GM23338 (cell line): ENCODE data around the gene IFITM5. TPM values are rescaled to one million over a fixed set of nuclear protein-coding genes. Genes with fewer than 3 reads are reported as not detected.

ENCODE experiments used
- ATAC-seq: fragments of 200-7000 bp; cut with Tn5 transposase; 3 replicates; pipeline ENCODE4 v1.9.1; 2020
- DNase-seq: peaks from one replicate; pipeline ENCODE4 v3.0.0-alpha.2; 2015; ENCODE audit warnings: low spot score
- H2AFZ ChIP-seq: fragments of 200-600 bp; sonication (generic); 2 replicates; pipeline ENCODE4 v1.8.0; 2016; ENCODE audit warnings: antibody characterized with exemption, mild to moderate bottlenecking, moderate library complexity
- H3F3A ChIP-seq: fragments of 200-600 bp; sonication (generic); replicated peaks from 2 replicates; pipeline ENCODE4 v1.8.0; 2017; ENCODE audit warnings: antibody characterized with exemption, mixed run types, low read depth
- H3K27ac ChIP-seq: fragments of 200-600 bp; sonication (generic); 2 replicates; pipeline ENCODE4 v1.6.1; 2016; ENCODE audit warnings: low read depth
- H3K27me3 ChIP-seq: fragments of 200-600 bp; sonication (generic); 2 replicates; pipeline ENCODE4 v1.8.0; 2016; ENCODE audit warnings: mild to moderate bottlenecking, mixed run types, moderate library complexity; ENCODE audit not compliant: insufficient read depth
- H3K36me3 ChIP-seq: fragments of 200-600 bp; sonication (generic); 2 replicates; pipeline ENCODE4 v1.8.0; 2016; ENCODE audit warnings: mild to moderate bottlenecking; ENCODE audit not compliant: insufficient read depth
- H3K4me1 ChIP-seq: fragments of 200-600 bp; sonication (generic); 2 replicates; pipeline ENCODE4 v1.8.0; 2016; ENCODE audit warnings: mild to moderate bottlenecking, moderate library complexity; ENCODE audit not compliant: insufficient read depth
- H3K4me2 ChIP-seq: fragments of 200-600 bp; sonication (generic); 2 replicates; pipeline ENCODE4 v1.7.1; 2017; ENCODE audit warnings: mixed run types
- H3K4me3 ChIP-seq: fragments of 200-600 bp; sonication (generic); 2 replicates; pipeline ENCODE4 v1.6.1; 2016; ENCODE audit warnings: mixed run types
- H3K79me2 ChIP-seq: fragments of 200-600 bp; sonication (generic); replicated peaks from 2 replicates; pipeline ENCODE4 v1.8.0; 2017; ENCODE audit warnings: mild to moderate bottlenecking; ENCODE audit not compliant: insufficient read depth
- H3K9me2 ChIP-seq: fragments of 200-600 bp; sonication (generic); 2 replicates; pipeline ENCODE4 v1.8.0; 2017; ENCODE audit not compliant: insufficient read depth
- H4K20me1 ChIP-seq: fragments of 200-600 bp; sonication (generic); replicated peaks from 2 replicates; pipeline ENCODE4 v1.8.0; 2017; ENCODE audit warnings: mild to moderate bottlenecking; ENCODE audit not compliant: insufficient read depth
- H3K27ac Mint-ChIP-seq: 2 replicates; pipeline ENCODE4 v1.8.0; 2020; ENCODE audit warnings: inconsistent platforms, mild to moderate bottlenecking, moderate library complexity, mixed read lengths
- H3K27me3 Mint-ChIP-seq: 3 replicates; pipeline ENCODE4 v1.8.0; 2022; ENCODE audit warnings: low read depth, mild to moderate bottlenecking, moderate library complexity, mixed read lengths, inconsistent platforms; ENCODE audit not compliant: insufficient read depth, poor library complexity
- H3K36me3 Mint-ChIP-seq: 3 replicates; pipeline ENCODE4 v1.8.0; 2021; ENCODE audit warnings: low read depth, mild to moderate bottlenecking, inconsistent platforms, moderate library complexity, mixed read lengths
- H3K4me1 Mint-ChIP-seq: 3 replicates; pipeline ENCODE4 v1.8.0; 2020; ENCODE audit warnings: mild to moderate bottlenecking, inconsistent platforms, mixed read lengths
- H3K4me3 Mint-ChIP-seq: 3 replicates; pipeline ENCODE4 v1.8.0; 2021; ENCODE audit warnings: moderate library complexity, mild to moderate bottlenecking, inconsistent platforms, mixed read lengths
- H3K9me3 Mint-ChIP-seq: 3 replicates; pipeline ENCODE4 v1.8.0; 2020; ENCODE audit warnings: moderate library complexity, mild to moderate bottlenecking, inconsistent platforms, mixed read lengths
- CREB1 ChIP-seq: fragments of 250-450 bp; sonication (Bioruptor Pico); IDR thresholded peaks from 2 replicates; pipeline ENCODE4 v1.5.0; 2020; ENCODE audit warnings: low read depth, mild to moderate bottlenecking, moderate library complexity
- EZH2 ChIP-seq: fragments of 200-600 bp; sonication (generic); IDR thresholded peaks from one replicate; pipeline ENCODE4 v1.8.0; 2017; ENCODE audit warnings: antibody characterized with exemption, mild to moderate bottlenecking, low read depth; ENCODE audit not compliant: unreplicated experiment
- EZH2phosphoT487 ChIP-seq: fragments of 200-600 bp; sonication (generic); IDR thresholded peaks from one replicate; pipeline ENCODE4 v1.8.1; 2018; ENCODE audit warnings: antibody characterized with exemption; ENCODE audit not compliant: unreplicated experiment
- JUNB ChIP-seq: IDR thresholded peaks from one replicate; pipeline ENCODE4 v1.6.1; 2016; ENCODE audit warnings: antibody characterized with exemption; ENCODE audit not compliant: unreplicated experiment
- NANOG ChIP-seq: IDR thresholded peaks from 2 replicates; pipeline ENCODE4 v1.6.1; 2016; ENCODE audit warnings: antibody characterized with exemption, borderline replicate concordance
- POLR2AphosphoS5 ChIP-seq: IDR thresholded peaks from 2 replicates; pipeline ENCODE4 v1.6.1; 2016; ENCODE audit warnings: antibody characterized with exemption, low read depth
- ZNF114 ChIP-seq: fragments of 250-450 bp; sonication (Bioruptor Pico); IDR thresholded peaks from 2 replicates; pipeline ENCODE4 v1.5.0; 2020; ENCODE audit warnings: mild to moderate bottlenecking, moderate library complexity
- ZNF331 ChIP-seq: fragments of 250-450 bp; sonication (Bioruptor Pico); IDR thresholded peaks from 2 replicates; pipeline ENCODE4 v1.5.0; 2020; ENCODE audit warnings: low read depth, mild to moderate bottlenecking, moderate library complexity
- polyA plus RNA-seq: library from polyadenylated mRNA; unstranded; fragments of >200 nt; fragmentation: Nextera tagmentation; extraction: Ambion mirVana; gene quantifications from 2 replicates; pipeline ENCODE4 v1.2.1, GENCODE V29; 2016
- total RNA-seq: library from RNA; depleted of rRNA; stranded (reverse); fragments of >200 nt; shearing (Covaris generic); gene quantifications from 2 replicates; pipeline ENCODE4 v1.2.3, GENCODE V29; 2014
- TF ChIP-seq, protein P1 (sequence below): IDR thresholded peaks from one replicate; pipeline ENCODE4 v1.6.1; 2018; ENCODE audit warnings: antibody characterized with exemption; ENCODE audit not compliant: unreplicated experiment
- TF ChIP-seq, protein P2 (sequence below), 2 experiments: fragments of 200-600 bp in 1 of 2; sonication (generic) in 1 of 2; conservative IDR thresholded peaks; 2 replicates each; pipeline versions ENCODE4 v1.5.1 to v1.6.1; 2016 to 2017; ENCODE audit warnings: antibody characterized with exemption in 2 of 2, low read depth in 2 of 2, mild to moderate bottlenecking in 2 of 2, moderate library complexity in 1 of 2
- TF ChIP-seq, protein P3 (sequence below): IDR thresholded peaks from 2 replicates; pipeline ENCODE4 v1.6.1; 2016; ENCODE audit warnings: antibody characterized with exemption

The IFITM5 gene
- total and polyA plus RNA-seq, 2 experiments from 2014 or later = not detected

DNA sequence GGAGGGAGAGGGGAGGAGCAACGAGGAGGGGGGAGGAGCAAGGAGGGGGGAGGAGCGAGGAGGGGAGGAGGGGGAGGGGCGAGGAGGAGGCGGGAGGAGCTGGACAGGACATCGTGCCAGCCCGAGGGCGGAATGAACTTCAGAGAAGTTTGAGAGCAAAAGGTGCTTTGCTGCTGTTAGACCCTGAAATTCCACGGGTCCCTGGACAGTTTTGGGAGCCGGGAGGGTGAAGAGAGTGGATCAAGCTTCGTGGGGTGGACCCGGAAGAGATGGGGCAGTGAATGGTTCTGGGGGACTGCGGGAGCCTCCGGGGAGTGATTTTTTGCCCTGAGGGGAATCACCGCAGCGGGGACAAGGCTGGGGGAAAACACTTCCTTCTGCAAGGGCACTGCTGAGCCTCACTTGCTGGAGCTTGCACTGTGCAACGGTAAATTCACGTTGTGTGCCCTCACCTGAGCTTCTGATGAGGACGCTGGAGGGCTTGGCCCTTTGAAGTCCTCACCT lies 31.8 kb downstream of the IFITM5 start:
- no peak overlapping the region for H3K4me3 ChIP-seq
- no peak overlapping the region for H3K4me2 ChIP-seq
- TF ChIP-seq, protein P1, sequence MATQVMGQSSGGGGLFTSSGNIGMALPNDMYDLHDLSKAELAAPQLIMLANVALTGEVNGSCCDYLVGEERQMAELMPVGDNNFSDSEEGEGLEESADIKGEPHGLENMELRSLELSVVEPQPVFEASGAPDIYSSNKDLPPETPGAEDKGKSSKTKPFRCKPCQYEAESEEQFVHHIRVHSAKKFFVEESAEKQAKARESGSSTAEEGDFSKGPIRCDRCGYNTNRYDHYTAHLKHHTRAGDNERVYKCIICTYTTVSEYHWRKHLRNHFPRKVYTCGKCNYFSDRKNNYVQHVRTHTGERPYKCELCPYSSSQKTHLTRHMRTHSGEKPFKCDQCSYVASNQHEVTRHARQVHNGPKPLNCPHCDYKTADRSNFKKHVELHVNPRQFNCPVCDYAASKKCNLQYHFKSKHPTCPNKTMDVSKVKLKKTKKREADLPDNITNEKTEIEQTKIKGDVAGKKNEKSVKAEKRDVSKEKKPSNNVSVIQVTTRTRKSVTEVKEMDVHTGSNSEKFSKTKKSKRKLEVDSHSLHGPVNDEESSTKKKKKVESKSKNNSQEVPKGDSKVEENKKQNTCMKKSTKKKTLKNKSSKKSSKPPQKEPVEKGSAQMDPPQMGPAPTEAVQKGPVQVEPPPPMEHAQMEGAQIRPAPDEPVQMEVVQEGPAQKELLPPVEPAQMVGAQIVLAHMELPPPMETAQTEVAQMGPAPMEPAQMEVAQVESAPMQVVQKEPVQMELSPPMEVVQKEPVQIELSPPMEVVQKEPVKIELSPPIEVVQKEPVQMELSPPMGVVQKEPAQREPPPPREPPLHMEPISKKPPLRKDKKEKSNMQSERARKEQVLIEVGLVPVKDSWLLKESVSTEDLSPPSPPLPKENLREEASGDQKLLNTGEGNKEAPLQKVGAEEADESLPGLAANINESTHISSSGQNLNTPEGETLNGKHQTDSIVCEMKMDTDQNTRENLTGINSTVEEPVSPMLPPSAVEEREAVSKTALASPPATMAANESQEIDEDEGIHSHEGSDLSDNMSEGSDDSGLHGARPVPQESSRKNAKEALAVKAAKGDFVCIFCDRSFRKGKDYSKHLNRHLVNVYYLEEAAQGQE = no peak
- TF ChIP-seq CREB1 (CRISPR knock-in tag) (no peak), ZNF331 (CRISPR knock-in tag) (no peak), EZH2 (no peak), NANOG (no peak)
- Mint-ChIP-seq H3K36me3 (peaks cover 14% of the 10 kb centered on the region; the same call in 2 of the 3 replicates), H3K4me1 (peaks cover 16% of the 10 kb centered on the region), H3K27me3 (peaks cover 10% of the 10 kb centered on the region), H3K4me3 (no peak overlapping the region), H3K27ac (no peak overlapping the region), H3K9me3 (peaks cover 28% of the 10 kb centered on the region)
- peaks cover 14% of the 10 kb centered on the region; the same call in 1 of the 2 replicates for H3K4me1 ChIP-seq
- H3K79me2 ChIP-seq = no peaks in the 10 kb centered on the region
- H3K36me3 ChIP-seq = 0 out of 2 replicates have a peak, but pooled peaks cover 5% of the 10 kb centered on the region
- no peaks in the 10 kb centered on the region for H4K20me1 ChIP-seq
- peak overlapping the region; percentile 76 for H2AFZ ChIP-seq
- 0 out of 2 replicates have a peak, but pooled peaks cover 10% of the 10 kb centered on the region for H3F3A ChIP-seq
- H3K27me3 ChIP-seq = no peaks in the 10 kb centered on the region
- DNase-seq = no peak
- ATAC-seq = no peak
- H3K27ac ChIP-seq = no peak overlapping the region
- no peaks in the 10 kb centered on the region for H3K9me2 ChIP-seq

DNA sequence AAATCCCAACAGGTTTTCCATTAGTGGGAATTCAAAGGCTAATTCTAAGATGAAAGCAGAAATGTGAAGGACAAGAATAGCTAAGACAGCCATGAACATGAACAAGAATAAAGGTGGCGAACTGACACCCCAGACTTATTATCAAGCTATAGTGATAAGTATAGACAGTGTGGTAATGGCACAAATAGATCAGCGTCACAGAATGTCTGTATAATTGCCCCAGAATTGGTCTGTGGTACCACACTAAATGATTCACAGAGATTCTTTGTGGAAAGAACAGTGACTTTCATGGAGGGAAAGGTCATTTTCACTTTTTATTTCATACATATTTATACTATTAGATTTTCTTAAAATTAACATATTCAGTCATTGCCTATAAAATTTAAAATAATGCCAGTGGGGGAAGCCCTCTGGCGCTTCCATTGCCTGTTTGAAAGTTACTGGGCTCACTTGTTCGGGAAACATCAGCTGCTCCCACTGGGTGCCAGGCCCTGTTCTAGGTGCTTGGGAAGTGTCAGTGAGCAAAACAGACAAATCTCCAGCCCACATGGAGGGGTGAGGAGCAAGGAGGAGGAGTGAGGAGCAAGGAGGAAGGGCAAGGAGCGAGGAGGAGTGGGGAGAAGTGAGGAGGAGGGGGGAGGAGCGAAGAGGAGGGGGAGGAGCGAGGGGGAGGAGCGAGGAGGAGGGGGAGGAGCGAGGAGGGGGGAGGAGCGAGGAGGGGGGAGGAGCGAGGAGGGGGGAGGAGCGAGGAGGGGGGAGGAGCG lies 32.5 kb downstream of the IFITM5 start:
- H3K4me2 ChIP-seq = no peak overlapping the region
- DNase-seq = peak; percentile 19
- TF ChIP-seq NANOG (no peak), EZH2phosphoT487 (no peak), JUNB (no peak), CREB1 (CRISPR knock-in tag) (no peak), ZNF114 (CRISPR knock-in tag) (no peak), POLR2AphosphoS5 (no peak)
- TF ChIP-seq, protein P1 = no peak
- TF ChIP-seq, protein P2, sequence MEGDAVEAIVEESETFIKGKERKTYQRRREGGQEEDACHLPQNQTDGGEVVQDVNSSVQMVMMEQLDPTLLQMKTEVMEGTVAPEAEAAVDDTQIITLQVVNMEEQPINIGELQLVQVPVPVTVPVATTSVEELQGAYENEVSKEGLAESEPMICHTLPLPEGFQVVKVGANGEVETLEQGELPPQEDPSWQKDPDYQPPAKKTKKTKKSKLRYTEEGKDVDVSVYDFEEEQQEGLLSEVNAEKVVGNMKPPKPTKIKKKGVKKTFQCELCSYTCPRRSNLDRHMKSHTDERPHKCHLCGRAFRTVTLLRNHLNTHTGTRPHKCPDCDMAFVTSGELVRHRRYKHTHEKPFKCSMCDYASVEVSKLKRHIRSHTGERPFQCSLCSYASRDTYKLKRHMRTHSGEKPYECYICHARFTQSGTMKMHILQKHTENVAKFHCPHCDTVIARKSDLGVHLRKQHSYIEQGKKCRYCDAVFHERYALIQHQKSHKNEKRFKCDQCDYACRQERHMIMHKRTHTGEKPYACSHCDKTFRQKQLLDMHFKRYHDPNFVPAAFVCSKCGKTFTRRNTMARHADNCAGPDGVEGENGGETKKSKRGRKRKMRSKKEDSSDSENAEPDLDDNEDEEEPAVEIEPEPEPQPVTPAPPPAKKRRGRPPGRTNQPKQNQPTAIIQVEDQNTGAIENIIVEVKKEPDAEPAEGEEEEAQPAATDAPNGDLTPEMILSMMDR (conservative IDR thresholded peaks at IDR 0.05; ENCODE audit: low read depth in 2 of 2) = no peak
- TF ChIP-seq, protein P3, sequence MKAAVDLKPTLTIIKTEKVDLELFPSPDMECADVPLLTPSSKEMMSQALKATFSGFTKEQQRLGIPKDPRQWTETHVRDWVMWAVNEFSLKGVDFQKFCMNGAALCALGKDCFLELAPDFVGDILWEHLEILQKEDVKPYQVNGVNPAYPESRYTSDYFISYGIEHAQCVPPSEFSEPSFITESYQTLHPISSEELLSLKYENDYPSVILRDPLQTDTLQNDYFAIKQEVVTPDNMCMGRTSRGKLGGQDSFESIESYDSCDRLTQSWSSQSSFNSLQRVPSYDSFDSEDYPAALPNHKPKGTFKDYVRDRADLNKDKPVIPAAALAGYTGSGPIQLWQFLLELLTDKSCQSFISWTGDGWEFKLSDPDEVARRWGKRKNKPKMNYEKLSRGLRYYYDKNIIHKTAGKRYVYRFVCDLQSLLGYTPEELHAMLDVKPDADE = no peak

More for the DNA sequence above, 32.5 kb downstream of the IFITM5 start:
- no peak for ATAC-seq
- peaks cover 32% of the 10 kb centered on the region for H3K9me3 Mint-ChIP-seq
- Histone ChIP-seq H3K27ac (no peak overlapping the region), H3K9me2 (no peaks in the 10 kb centered on the region), H3K4me3 (no peak overlapping the region), H3K79me2 (no peaks in the 10 kb centered on the region), H3K4me1 (peaks cover 14% of the 10 kb centered on the region; the same call in 1 of the 2 replicates), H3F3A (0 out of 2 replicates have a peak, but pooled peaks cover 10% of the 10 kb centered on the region), H4K20me1 (no peaks in the 10 kb centered on the region), H3K36me3 (0 out of 2 replicates have a peak, but pooled peaks cover 5% of the 10 kb centered on the region), H3K27me3 (no peaks in the 10 kb centered on the region), H2AFZ (no peak overlapping the region)
- peaks cover 10% of the 10 kb centered on the region for H3K27me3 Mint-ChIP-seq
- H3K27ac Mint-ChIP-seq = no peak overlapping the region
- no peak overlapping the region; the same call in 2 of the 3 replicates for H3K4me3 Mint-ChIP-seq
- peaks cover 18% of the 10 kb centered on the region; the same call in 2 of the 3 replicates for H3K36me3 Mint-ChIP-seq
- H3K4me1 Mint-ChIP-seq = peaks cover 16% of the 10 kb centered on the region
